NOMO-1 treated with DMSO at 0.1 percent for 48 hours (cell line): ENCODE measurements around the gene HMGB1.

ENCODE experiments used
- DNase-seq: peaks from one replicate; lab custom pipeline; 2025; ENCODE audit not compliant: unreplicated experiment; lab: John Stamatoyannopoulos, UW

Gene HMGB1

DNA sequence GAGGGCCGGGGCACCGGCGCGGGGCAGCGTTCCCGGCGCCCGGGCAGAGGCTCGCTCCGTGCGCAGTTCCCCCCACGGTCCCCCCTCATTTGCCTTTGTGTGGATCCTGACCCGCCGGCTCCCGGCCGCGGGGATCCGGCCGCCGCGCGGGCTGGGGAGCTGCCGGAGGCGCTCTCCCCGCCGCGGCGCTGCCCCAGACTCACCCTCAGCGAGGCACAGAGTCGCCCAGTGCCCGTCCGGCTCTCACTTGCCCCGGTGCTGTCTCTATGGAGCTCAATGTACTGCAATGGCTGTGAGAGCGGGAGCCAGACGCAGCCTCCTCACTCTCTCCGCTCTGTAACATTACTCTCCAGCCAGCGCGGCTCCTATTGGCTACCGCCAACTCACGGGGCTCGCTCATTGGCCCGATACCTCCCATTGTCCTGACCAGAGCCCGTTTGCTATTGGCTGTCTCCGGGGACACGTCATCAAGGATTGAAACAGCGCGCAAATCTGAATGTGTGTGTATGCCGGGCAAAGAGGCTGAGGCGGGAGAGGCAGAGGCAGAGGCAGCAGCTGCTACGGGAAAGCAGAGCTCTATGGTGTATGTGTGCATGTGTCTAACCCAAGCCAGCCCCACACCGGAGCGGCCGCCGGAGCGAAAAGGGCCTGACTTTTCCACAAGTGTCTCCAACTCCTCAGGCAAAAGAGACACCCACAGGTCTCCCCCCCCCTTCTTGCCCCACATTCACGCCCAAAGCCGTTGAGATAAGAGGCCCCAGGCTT is at the start of gene HMGB1:
Gene HMGB1, minus strand, starts transcription at position 344 of the 765 bp plus-strand sequence. CDS start 2,256 bp downstream, outside the sequence.
- peak; percentile 99 for DNase-seq

GRCh38 chr13:30510811-30511371 is 45.2 kb upstream of the HMGB1 start:
- DNase-seq: no peak

GRCh38 chr13:30510091-30510490 is 44.4 kb upstream of the HMGB1 start:
- no peak for DNase-seq

GRCh38 chr13:30509254-30510050 is 43.7 kb upstream of the HMGB1 start:
- DNase-seq: no peak

GRCh38 chr13:30504081-30504480 is 38.3 kb upstream of the HMGB1 start:
- DNase-seq: no peak

DNA sequence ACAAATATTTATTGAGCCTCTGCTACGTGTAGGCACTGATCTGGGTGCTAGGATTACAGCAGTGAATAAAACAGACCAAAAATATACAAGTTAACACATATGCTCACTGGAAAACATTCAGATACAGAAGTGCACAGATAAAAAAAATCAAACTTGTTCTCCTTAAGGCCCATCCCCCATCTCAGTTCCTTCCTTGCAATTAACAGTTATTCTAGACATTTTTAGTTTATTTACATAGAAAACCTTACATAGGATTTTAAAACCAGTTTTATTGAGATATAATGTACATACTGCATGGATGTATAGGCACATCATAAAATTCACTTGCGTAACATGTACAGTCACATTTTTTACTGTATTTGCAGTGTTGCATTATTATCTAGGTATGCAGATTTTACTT is 36.5 kb upstream of the HMGB1 start:
- DNase-seq: no peak

DNA sequence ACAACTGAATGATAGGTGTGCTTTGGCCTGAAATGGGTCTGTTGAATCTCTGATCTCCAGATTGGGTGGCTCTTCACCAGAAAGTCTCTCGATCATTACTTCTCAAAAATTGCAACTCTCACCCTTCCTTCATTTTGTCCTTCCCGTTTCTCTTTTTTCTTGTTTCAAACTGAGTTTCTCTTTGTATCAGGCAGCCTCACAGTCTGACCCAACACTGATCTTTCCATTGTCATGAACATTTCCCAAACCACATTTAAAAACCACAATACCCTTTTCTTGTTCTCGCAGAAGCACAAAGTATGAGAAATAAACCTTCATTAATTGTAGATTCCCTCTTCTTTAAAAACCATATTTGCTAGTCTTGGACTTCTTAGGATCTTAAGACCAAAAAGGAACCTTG is 33.6 kb upstream of the HMGB1 start:
- peak; percentile 15 for DNase-seq

GRCh38 chr13:30496147-30496546 is 30.4 kb upstream of the HMGB1 start:
- no peak for DNase-seq

DNA sequence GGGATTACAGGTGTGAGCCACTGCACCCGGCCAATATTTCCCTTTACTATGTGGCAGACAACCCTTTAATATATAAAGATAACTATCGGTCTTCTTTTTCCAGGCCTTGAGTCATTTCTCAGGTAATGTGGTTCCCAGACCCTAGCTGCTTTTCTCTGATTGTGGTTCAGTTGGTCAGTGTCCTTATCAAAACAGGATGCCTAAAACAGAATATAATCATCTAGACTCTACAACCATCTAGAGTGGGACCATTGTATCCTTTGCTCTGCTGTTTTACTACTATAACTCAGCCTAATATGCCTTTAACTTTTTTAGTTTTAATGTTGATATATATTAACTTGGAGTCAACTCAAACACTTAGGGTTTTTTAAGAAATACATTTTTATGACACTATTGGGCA is 30.0 kb upstream of the HMGB1 start:
- DNase-seq: no peak

DNA sequence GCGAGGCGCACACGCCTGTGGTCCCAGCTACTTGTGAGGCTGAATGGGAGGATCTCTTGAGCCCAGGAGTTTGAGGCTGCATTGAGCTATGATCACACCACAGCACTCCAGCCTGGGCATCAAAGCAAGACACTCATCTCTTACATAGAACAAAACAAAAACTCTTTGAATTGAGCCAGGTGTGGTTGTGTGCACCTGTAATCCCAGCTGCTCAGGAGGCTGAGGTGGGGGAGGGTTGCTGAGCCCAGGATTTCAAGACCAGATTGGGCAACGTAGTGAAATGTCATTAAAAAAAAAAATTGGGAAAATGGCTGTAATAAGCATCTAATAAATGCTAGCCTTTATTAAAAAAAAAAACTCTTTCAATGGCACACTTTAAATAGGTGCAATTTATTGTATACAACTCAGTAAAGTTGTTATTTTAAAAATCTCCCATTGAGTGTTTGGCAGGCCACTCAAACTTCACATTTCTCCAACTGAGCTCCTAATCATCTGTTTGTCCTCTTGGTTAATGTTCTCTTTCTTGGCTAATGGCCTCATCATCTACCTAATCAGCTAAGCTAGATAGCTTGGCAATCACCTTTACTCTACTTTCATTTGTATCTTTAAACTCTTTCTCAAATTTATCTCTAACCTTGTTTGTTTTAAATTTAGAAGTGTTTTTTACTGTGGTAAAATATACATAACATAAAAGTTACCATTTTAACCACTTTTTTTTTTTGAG is 28.1 kb upstream of the HMGB1 start:
- DNase-seq: no peak

DNA sequence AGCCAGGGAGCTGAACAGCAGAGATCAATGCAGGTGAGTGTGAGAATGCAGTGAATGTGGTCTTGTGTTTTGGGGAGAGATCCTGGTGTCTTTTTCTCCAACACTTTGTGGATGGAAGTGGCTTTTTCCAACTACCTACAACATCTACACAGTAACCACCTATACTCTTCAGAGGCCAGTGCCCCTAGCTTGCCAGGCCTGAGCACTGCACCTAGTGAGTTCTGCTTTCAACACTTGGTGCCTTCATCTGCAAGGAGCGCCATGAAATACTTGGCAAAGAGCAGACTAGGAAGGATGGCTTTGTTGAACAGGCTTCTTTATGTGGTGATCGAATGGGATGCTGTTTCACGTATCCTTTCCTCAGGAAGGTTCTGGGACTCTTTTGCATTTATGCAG is 21.3 kb upstream of the HMGB1 start:
- DNase-seq: no peak

GRCh38 chr13:30486230-30487074 is 20.7 kb upstream of the HMGB1 start:
- no peak for DNase-seq

GRCh38 chr13:30481241-30481760 is 15.6 kb upstream of the HMGB1 start:
- no peak for DNase-seq

DNA sequence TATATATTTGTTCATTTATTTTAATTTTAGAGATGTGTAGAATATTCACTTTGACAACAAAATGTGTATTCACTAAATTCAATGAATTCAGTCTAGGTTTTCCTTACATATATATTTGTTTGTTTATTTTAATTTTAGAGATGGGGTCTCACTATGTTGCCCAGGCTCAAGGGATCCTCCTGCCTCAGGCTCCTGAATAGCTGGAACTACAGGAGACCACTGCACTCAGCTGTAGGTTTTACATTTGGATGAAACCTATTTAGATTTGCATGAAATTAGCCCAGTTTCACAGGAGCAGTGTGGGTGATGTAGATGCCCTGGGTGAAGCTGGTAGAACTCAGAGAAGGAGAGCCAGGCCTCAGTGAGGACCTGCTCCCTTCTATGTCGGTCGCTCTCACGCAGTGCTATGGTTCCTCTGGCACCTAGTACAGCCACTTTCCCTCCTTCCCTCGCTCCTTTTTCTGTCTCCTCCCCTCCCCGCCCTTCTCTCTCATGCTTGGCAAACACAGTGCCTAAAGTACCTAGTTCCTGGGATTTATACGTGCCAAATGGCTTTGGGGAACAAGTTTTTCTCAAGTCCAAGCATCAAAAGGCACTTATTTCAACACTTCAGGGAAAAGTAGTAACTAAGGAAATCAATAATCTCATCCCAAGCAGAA is 14.7 kb upstream of the HMGB1 start:
- no peak for DNase-seq

- no peak for DNase-seq
These were observed 14.1 kb upstream of the HMGB1 start for GRCh38 chr13:30479883-30480219.

- DNase-seq: no peak
These were observed 13.6 kb upstream of the HMGB1 start for GRCh38 chr13:30479154-30479882.

DNA sequence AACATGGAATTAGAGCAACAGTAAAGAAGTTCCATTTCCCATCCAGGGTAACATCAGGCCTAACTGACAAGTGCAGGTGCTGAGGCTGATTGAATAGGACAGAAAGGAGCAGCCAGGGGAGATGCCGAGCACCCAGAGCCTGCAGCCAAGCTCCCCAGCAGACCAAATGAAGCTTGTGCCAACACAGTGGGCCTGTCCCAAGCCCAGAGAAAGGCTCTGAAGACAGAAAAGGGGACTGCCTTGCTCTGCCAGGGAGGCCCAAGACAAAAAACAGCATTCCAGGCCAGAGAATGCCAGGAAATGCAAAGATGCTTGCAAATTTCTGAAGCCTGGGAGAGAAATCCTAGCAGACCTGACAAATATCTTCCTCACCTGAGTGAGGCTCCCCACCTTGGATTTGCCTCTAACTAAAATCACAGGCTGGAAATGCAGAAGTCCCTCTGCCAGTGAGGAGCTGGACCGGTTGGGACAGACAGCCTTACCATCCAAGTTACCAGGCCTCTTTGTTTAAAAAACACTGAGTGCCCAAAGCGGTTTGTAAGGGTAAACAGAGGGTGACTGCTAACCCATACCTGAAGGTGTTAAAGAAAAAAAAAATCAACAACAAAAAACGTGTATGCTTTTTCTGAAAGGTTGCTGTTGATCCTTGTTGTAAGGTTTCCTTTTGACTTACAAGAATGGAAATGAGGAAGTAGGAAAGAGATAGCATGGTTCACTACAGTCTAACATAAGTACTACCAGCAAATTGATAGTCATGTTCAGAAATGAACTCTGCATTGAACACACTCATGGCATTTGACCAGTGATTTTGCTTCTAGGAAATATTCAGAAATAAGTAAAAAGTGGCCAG is 11.8 kb upstream of the HMGB1 start:
- DNase-seq: peak; percentile 83

DNA sequence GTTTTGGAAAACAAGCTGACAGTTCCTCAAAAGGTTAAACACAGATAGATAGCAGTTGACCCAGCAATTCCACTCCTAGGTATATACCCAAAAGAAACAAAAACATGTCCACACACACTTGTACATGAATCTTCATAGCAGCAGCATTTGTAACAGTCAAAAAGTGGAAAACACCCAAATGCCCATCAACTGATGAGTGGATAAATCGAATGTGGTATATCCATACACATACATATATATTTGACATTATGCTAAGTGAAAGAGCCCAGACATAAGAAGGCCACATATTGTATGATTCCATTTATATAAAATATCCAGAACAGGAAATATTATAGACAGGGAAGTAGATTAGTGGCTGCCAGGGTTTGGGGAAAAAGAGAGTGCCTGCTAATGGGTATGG is 7.9 kb upstream of the HMGB1 start:
- no peak for DNase-seq
